SK-N-SH (cell line): ENCODE measurements around the gene LACTBL1. TPM values are rescaled to one million over a fixed set of nuclear protein-coding genes. Genes with fewer than 3 reads are reported as not detected.
A peak's percentile ranks its signal among the peaks of the same experiment; 100 is the strongest.

Source experiments
- CTCF ChIA-PET: fragments of 300-600, 350-600 bp; formaldehyde crosslinking; extraction: SDS; loops from one replicate; lab custom pipeline; 2021; lab: Yijun Ruan, JAX
- POLR2A ChIA-PET: fragments of 350-600 bp; sonication (Branson Sonifier 250); formaldehyde crosslinking; extraction: SDS; loops from one replicate; lab custom pipeline; 2020; ENCODE audit warnings: antibody characterized with exemption, inconsistent platforms; lab: Yijun Ruan, JAX
- DNase-seq: peaks from one replicate; pipeline ENCODE4 v3.0.0; 2012
- H2AFZ ChIP-seq: fragments of 200-600 bp; sonication (generic); 2 replicates; pipeline ENCODE4 v1.8.1; 2016; ENCODE audit warnings: antibody characterized with exemption, mild to moderate bottlenecking, low read depth
- H3F3A ChIP-seq: fragments of 200-600 bp; sonication (generic); replicated peaks from 2 replicates; pipeline ENCODE3; 2016; ENCODE audit warnings: antibody characterized with exemption, mild to moderate bottlenecking; ENCODE audit not compliant: insufficient read depth
- H3K27ac ChIP-seq, 2 experiments: fragments of 200-500 bp in 1 of 2; fragments of 200-600 bp in 1 of 2; sonication (Bioruptor generic) in 1 of 2; sonication (generic), shearing (Covaris generic) in 1 of 2; 2 replicates each; pipeline versions ENCODE4 v1.5.1 to v1.6.1; 2014 to 2016; ENCODE audit warnings: low read depth in 2 of 2, inconsistent platforms in 1 of 2, low read length in 1 of 2, mild to moderate bottlenecking in 1 of 2, mixed read lengths in 1 of 2
- H3K27me3 ChIP-seq: fragments of 200-600 bp; sonication (generic), shearing (Covaris generic); 2 replicates; pipeline ENCODE4 v1.6.1; 2016; ENCODE audit warnings: mixed run types; ENCODE audit not compliant: insufficient read depth
- H3K36me3 ChIP-seq, 2 experiments: fragments of 200-500 bp in 1 of 2; fragments of 200-600 bp in 1 of 2; sonication (Bioruptor generic) in 1 of 2; sonication (generic) in 1 of 2; replicated peaks in 1 of 2; 2 replicates each; pipeline versions ENCODE3 to v1.5.1; 2014 to 2016; ENCODE audit warnings: low read length in 1 of 2, mild to moderate bottlenecking in 1 of 2; ENCODE audit not compliant: insufficient read depth in 2 of 2, control insufficient read depth in 1 of 2
- H3K4me1 ChIP-seq, 2 experiments: fragments of 200-500 bp in 1 of 2; fragments of 200-600 bp in 1 of 2; sonication (Bioruptor generic) in 1 of 2; sonication (generic), shearing (Covaris generic) in 1 of 2; 2 replicates each; pipeline versions ENCODE4 v1.5.1 to v1.6.1; 2014 to 2016; ENCODE audit warnings: low read depth in 1 of 2, low read length in 1 of 2, mixed run types in 1 of 2; ENCODE audit not compliant: insufficient read depth in 2 of 2, control insufficient read depth in 1 of 2
- H3K4me2 ChIP-seq: fragments of 200-600 bp; sonication (generic), shearing (Covaris generic); 2 replicates; pipeline ENCODE4 v1.6.1; 2017; ENCODE audit warnings: mixed run types
- H3K4me3 ChIP-seq, 2 experiments: fragments of 200-500 bp in 1 of 2; fragments of 200-600 bp in 1 of 2; sonication (Bioruptor generic) in 1 of 2; sonication (generic), shearing (Covaris generic) in 1 of 2; 2 replicates each; pipeline versions ENCODE4 v1.5.1 to v1.8.1; 2014 to 2016; ENCODE audit warnings: low read depth in 2 of 2, inconsistent platforms in 1 of 2, low read length in 1 of 2, mild to moderate bottlenecking in 1 of 2, mixed read lengths in 1 of 2, moderate library complexity in 1 of 2
- H3K79me2 ChIP-seq: fragments of 200-600 bp; sonication (generic); 2 replicates; pipeline ENCODE4 v1.8.1; 2017; ENCODE audit warnings: mild to moderate bottlenecking; ENCODE audit not compliant: insufficient read depth
- H3K9ac ChIP-seq: fragments of 200-600 bp; sonication (generic); 2 replicates; pipeline ENCODE4 v1.6.1; 2017; ENCODE audit warnings: mixed run types
- H3K9me2 ChIP-seq: fragments of 200-600 bp; sonication (generic); 2 replicates; pipeline ENCODE4 v1.6.1; 2017; ENCODE audit warnings: mixed run types
- H3K9me3 ChIP-seq: fragments of 200-600 bp; sonication (generic); 2 replicates; pipeline ENCODE4 v1.6.1; 2017; ENCODE audit warnings: mixed run types, mild to moderate bottlenecking, moderate library complexity
- H4K20me1 ChIP-seq: fragments of 200-600 bp; sonication (generic); 2 replicates; pipeline ENCODE4 v1.6.1; 2017; ENCODE audit warnings: mild to moderate bottlenecking, mixed run types; ENCODE audit not compliant: insufficient read depth
- CHD2 ChIP-seq: fragments of 150-350 bp; IDR thresholded peaks from 2 replicates; pipeline ENCODE4 v1.6.1; 2018; ENCODE audit warnings: low read length; ENCODE audit not compliant: partially characterized antibody
- EP300 ChIP-seq, 2 experiments: IDR thresholded peaks; 2 replicates each; pipeline versions ENCODE4 v1.4.0 to v1.6.1; 2012; ENCODE audit warnings: borderline replicate concordance in 1 of 2, low read depth in 1 of 2, low read length in 1 of 2
- FOSL2 ChIP-seq: IDR thresholded peaks from 2 replicates; pipeline ENCODE4 v1.4.0; 2012; ENCODE audit warnings: low read depth, mild to moderate bottlenecking, moderate library complexity, borderline replicate concordance
- FOXJ3 ChIP-seq: sonication (generic); formaldehyde crosslinking; IDR thresholded peaks from 2 replicates; pipeline ENCODE4 v1.5.1; 2020; ENCODE audit warnings: mild to moderate bottlenecking, missing genetic modification reagents
- IRF3 ChIP-seq: fragments of 150-350 bp; IDR thresholded peaks from 2 replicates; pipeline ENCODE4 v1.6.1; 2016; ENCODE audit warnings: mild to moderate bottlenecking, low read depth, low read length
- MEF2A ChIP-seq: IDR thresholded peaks from 2 replicates; pipeline ENCODE4 v1.4.0; 2012; ENCODE audit warnings: low read depth, borderline replicate concordance
- MXI1 ChIP-seq: IDR thresholded peaks from 2 replicates; pipeline ENCODE4 v1.6.1; 2012; ENCODE audit warnings: mild to moderate bottlenecking, low read depth, low read length, improper control_type of control experiment
- NRF1 ChIP-seq: IDR thresholded peaks from 2 replicates; pipeline ENCODE4 v1.6.1; 2012; ENCODE audit warnings: low read depth, mild to moderate bottlenecking, low read length
- POLR2AphosphoS5 ChIP-seq: IDR thresholded peaks from 2 replicates; pipeline ENCODE4 v1.6.1; 2012; ENCODE audit warnings: low read depth, low read length
- RCOR1 ChIP-seq: fragments of 150-350 bp; IDR thresholded peaks from 2 replicates; pipeline ENCODE4 v1.6.1; 2017; ENCODE audit warnings: antibody characterized with exemption, low read length
- RFX5 ChIP-seq: IDR thresholded peaks from 2 replicates; pipeline ENCODE4 v1.6.1; 2012; ENCODE audit warnings: mild to moderate bottlenecking, improper control_type of control experiment, low read length
- RXRA ChIP-seq: IDR thresholded peaks from 2 replicates; pipeline ENCODE4 v1.4.0; 2012; ENCODE audit warnings: low read depth, mild to moderate bottlenecking, borderline replicate concordance
- SIN3A ChIP-seq: IDR thresholded peaks from 2 replicates; pipeline ENCODE4 v1.6.1; 2012; ENCODE audit warnings: low read depth, mild to moderate bottlenecking, low read length, moderate library complexity, borderline replicate concordance
- TCF12 ChIP-seq: IDR thresholded peaks from 2 replicates; pipeline ENCODE4 v1.4.0; 2012
- USF2 ChIP-seq: fragments of 150-350 bp; IDR thresholded peaks from 2 replicates; pipeline ENCODE4 v1.6.1; 2017; ENCODE audit warnings: antibody characterized with exemption, low read length, low read depth, borderline replicate concordance
- YY1 ChIP-seq: IDR thresholded peaks from 2 replicates; pipeline ENCODE4 v1.4.0; 2012; ENCODE audit warnings: low read depth, mild to moderate bottlenecking
- ZBTB33 ChIP-seq: IDR thresholded peaks from 2 replicates; pipeline ENCODE4 v1.4.0; 2012; ENCODE audit warnings: low read depth, borderline replicate concordance
- WGBS: methylation state at CpG from one replicate; pipeline ENCODE4 v1.1.6; 2017; ENCODE audit warnings: low lambda C conversion rate; 5-methylcytosine and 5-hydroxymethylcytosine counted together
- polyA plus RNA-seq, 3 experiments: library from polyadenylated mRNA; depleted of rRNA; stranded (reverse); fragments of >200 nt; gene quantifications; 2 replicates each; pipeline ENCODE4 v1.2.3, GENCODE V29; 2012

LACTBL1 gene
- polyA plus RNA-seq, 1 of the 3 experiments (the other 2 are of a cell fraction) = not detected

- H3K9ac ChIP-seq = no peak overlapping the region
- no peaks in the 10 kb centered on the region for H3K27me3 ChIP-seq
- no peak overlapping the region for H3K4me3 ChIP-seq
- no peaks in the 10 kb centered on the region for H4K20me1 ChIP-seq
- H3K9me3 ChIP-seq = no peaks in the 10 kb centered on the region
- WGBS = 72% methylated on average over 3 of the region's 3 CpGs
- H3K27ac ChIP-seq = no peak overlapping the region
- H3K36me3 ChIP-seq = no peaks in the 10 kb centered on the region
- H3K4me1 ChIP-seq = peaks cover 7 to 13% of the 10 kb centered on the region in 2 experiments; a peak in 2 of 4 replicates
- ChIA-PET CTCF (interaction anchor here (1.0 to 11.2 kb wide), 6 partner anchors 12 to 521 kb away, joined by 3 to 159 read pairs (median 4); no protein-coding TSS in a partner anchor), POLR2A (no interaction called here)
- H3K9me2 ChIP-seq = no peaks in the 10 kb centered on the region
- DNase-seq = no peak
- TF ChIP-seq MEF2A (no peak), EP300 (IDR thresholded peaks at IDR 0.05; ENCODE audit: borderline replicate concordance in 1 of 2, low read depth in 1 of 2, low read length in 1 of 2) (no peak), FOSL2 (no peak), RXRA (no peak), YY1 (no peak), CHD2 (no peak), SIN3A (no peak), IRF3 (no peak), MXI1 (no peak), TCF12 (no peak), RFX5 (no peak), RCOR1 (no peak), USF2 (no peak), FOXJ3 (no peak), ZBTB33 (no peak), NRF1 (no peak), POLR2AphosphoS5 (no peak)
- peak overlapping the region; percentile 89 for H2AFZ ChIP-seq
- no peaks in the 10 kb centered on the region for H3K79me2 ChIP-seq
- H3K4me2 ChIP-seq = peak overlapping the region; percentile 63
- H3F3A ChIP-seq = peaks cover 3% of the 10 kb centered on the region
Measured at GRCh38 chr1:22975694-22976093, 3.0 kb upstream of the LACTBL1 start.
